WERI-Rb-1 (cell line): Measurements from ENCODE around the gene HOXD11.
A peak's percentile ranks its signal among the peaks of the same experiment; 100 is the strongest.

Experiments
- DNase-seq: peaks from one replicate; pipeline ENCODE4 v3.0.0-alpha.2; 2020
- H3K27ac ChIP-seq: fragments of 250-450 bp; sonication (Bioruptor Pico); 2 replicates; pipeline ENCODE4 v1.5.1; 2020; ENCODE audit warnings: mild to moderate bottlenecking, moderate library complexity
- H3K27me3 ChIP-seq: fragments of 250-450 bp; sonication (Bioruptor Pico); 2 replicates; pipeline ENCODE4 v1.5.1; 2021; ENCODE audit warnings: mild to moderate bottlenecking, low read depth, moderate library complexity; ENCODE audit not compliant: insufficient read depth, severe bottlenecking
- H3K36me3 ChIP-seq: fragments of 250-450 bp; sonication (Bioruptor Pico); 2 replicates; pipeline ENCODE4 v1.5.1; 2020; ENCODE audit warnings: mild to moderate bottlenecking, moderate library complexity
- H3K4me3 ChIP-seq: 2 replicates; pipeline ENCODE4 v1.5.1; 2011; ENCODE audit warnings: low read depth, mild to moderate bottlenecking, control low read depth, low read length
- H3K9me3 ChIP-seq: fragments of 250-450 bp; sonication (Bioruptor Pico); 2 replicates; pipeline ENCODE4 v1.5.1; 2021; ENCODE audit warnings: mild to moderate bottlenecking, moderate library complexity; ENCODE audit not compliant: severe bottlenecking
- CTCF ChIP-seq: IDR thresholded peaks from 2 replicates; pipeline ENCODE4 v1.5.1; 2011; ENCODE audit warnings: low read depth, mild to moderate bottlenecking, control low read depth, inconsistent platforms, low read length

The HOXD11 gene

GRCh38 chr2:176150584-176151441 is 43.7 kb downstream of the HOXD11 start:
- Histone ChIP-seq H3K4me3 (no peak overlapping the region), H3K27me3 (peaks cover 91% of the 10 kb centered on the region), H3K9me3 (peaks cover 4% of the 10 kb centered on the region), H3K36me3 (no peaks in the 10 kb centered on the region), H3K27ac (no peak overlapping the region)
- TF ChIP-seq CTCF, result no peak
- DNase-seq, result no peak

DNA sequence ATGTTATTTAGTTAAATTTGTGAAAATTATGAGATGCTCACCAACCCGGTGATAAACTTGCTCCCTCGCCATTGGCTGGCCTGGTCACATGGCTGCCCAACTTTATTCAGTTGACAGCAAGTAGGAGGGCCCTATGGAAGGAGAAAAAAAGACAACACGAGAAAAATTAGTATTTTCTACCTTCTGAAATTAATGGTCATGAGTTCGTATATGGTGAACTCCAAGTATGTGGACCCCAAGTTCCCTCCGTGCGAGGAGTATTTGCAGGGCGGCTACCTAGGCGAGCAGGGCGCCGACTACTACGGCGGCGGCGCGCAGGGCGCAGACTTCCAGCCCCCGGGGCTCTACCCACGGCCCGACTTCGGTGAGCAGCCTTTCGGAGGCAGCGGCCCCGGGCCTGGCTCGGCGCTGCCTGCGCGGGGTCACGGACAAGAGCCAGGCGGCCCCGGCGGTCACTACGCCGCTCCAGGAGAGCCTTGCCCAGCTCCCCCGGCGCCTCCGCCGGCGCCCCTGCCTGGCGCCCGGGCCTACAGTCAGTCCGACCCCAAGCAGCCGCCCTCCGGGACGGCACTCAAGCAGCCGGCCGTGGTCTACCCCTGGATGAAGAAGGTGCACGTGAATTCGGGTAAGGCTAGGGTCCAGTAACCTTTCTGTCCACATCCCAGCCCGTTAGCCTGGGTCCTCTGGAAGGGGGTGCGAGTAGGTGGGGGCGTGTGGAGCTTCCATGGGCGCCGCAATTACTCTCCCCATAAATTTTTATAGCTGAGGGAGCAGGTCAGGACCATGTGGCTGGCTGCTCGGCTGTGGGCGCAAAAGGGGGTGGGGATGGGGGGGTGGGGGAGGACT is 44.6 kb downstream of the HOXD11 start, which contains the start of gene HOXD4:
TSS of gene HOXD4 (plus strand) at position 109 of the 846 bp plus-strand sequence. CDS start at position 193, 84 bp downstream.
- DNase-seq, result no peak
- Histone ChIP-seq H3K9me3 (peaks cover 4% of the 10 kb centered on the region), H3K27ac (no peak within 1 kb of the TSS), H3K36me3 (no peaks in the 10 kb centered on the region), H3K4me3 (0 out of 2 replicates have a peak within 1 kb of the TSS, but pooled peaks have one; percentile 5), H3K27me3 (peaks cover 91% of the 10 kb centered on the region)
- TF ChIP-seq CTCF, result no peak

- H3K36me3 ChIP-seq, result no peaks in the 10 kb centered on the region
- no peak overlapping the region for H3K4me3 ChIP-seq
- peaks cover 4% of the 10 kb centered on the region for H3K9me3 ChIP-seq
- TF ChIP-seq CTCF, result no peak
- H3K27me3 ChIP-seq, result peaks cover 93% of the 10 kb centered on the region
- no peak for DNase-seq
- no peak overlapping the region for H3K27ac ChIP-seq
Measured at GRCh38 chr2:176152350-176153181, 45.5 kb downstream of the HOXD11 start.

- peaks cover 92% of the 10 kb centered on the region for H3K27me3 ChIP-seq
- TF ChIP-seq CTCF, result no peak
- DNase-seq, result no peak
- H3K9me3 ChIP-seq, result peaks cover 4% of the 10 kb centered on the region
- H3K4me3 ChIP-seq, result no peak overlapping the region
- no peaks in the 10 kb centered on the region for H3K36me3 ChIP-seq
- no peak overlapping the region for H3K27ac ChIP-seq
Measured at GRCh38 chr2:176154576-176155252, 47.6 kb downstream of the HOXD11 start.

DNA sequence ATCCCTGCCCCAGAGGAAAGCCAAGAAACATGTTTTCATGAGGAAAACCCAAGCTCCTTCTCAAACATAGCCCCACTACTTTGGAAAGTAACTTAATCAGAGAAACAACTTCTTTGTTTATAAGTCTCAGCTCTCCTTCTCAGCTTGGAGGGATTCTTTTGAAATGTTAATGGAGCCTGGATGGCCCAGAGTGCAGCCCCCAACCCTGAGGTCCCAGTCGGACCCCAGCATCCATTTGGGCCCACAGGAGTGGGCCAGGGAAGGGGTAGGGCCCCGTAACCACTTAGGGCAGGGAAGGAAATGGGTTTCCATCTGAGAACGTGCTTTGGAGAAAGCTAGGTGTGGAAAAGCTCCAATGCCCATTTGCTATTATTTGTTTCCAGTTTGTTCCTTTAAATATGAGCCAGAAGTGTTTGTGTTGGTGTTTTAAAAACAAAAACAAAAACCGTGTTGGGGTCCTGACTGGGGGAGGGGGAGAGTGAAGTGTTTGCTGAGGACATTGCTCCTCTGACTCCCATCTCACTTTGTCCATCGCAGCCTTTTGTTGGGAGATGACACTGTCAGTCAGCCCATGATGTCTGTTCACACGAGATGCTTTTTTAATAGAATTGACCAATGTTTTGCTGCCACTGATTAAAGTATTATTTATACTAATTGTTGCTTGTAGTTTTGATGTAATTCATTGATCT is 48.4 kb downstream of the HOXD11 start:
- DNase-seq, result no peak
- no peak for TF ChIP-seq CTCF
- Histone ChIP-seq H3K9me3 (peaks cover 12% of the 10 kb centered on the region), H3K27me3 (peaks cover 92% of the 10 kb centered on the region), H3K4me3 (no peak overlapping the region), H3K36me3 (no peaks in the 10 kb centered on the region), H3K27ac (no peak overlapping the region)
